Inferior parietal cortex (tissue), 1 donor: Measurements from ENCODE around the gene HNF4A.

Source experiments
- DNase-seq: peaks from one replicate; pipeline ENCODE4 v3.0.0-alpha.2; 2016; ENCODE audit errors: extremely low spot score

The HNF4A gene

GRCh38 chr20:44392088-44392775, 36.7 kb downstream of the HNF4A start:
- DNase-seq: no peak

- no peak for DNase-seq
Observed at GRCh38 chr20:44392776-44393607, 37.5 kb downstream of the HNF4A start.

GRCh38 chr20:44393608-44394451, 38.3 kb downstream of the HNF4A start:
- DNase-seq: no peak

GRCh38 chr20:44394452-44394701, 38.9 kb downstream of the HNF4A start:
- DNase-seq: no peak

GRCh38 chr20:44394702-44395460, 39.4 kb downstream of the HNF4A start:
- no peak for DNase-seq

GRCh38 chr20:44395461-44396340, 40.2 kb downstream of the HNF4A start:
- no peak for DNase-seq

- no peak for DNase-seq
Observed at GRCh38 chr20:44396369-44397130, 41.1 kb downstream of the HNF4A start.

- no peak for DNase-seq
Observed at GRCh38 chr20:44398335-44398734, 42.8 kb downstream of the HNF4A start.

GRCh38 chr20:44399446-44399845, 43.9 kb downstream of the HNF4A start:
- no peak for DNase-seq

- DNase-seq: no peak
Observed at GRCh38 chr20:44400671-44400969, 45.1 kb downstream of the HNF4A start.

- DNase-seq: no peak
Observed at GRCh38 chr20:44400970-44401769, 45.7 kb downstream of the HNF4A start.

- no peak for DNase-seq
Observed at GRCh38 chr20:44401770-44402390, 46.4 kb downstream of the HNF4A start.

GRCh38 chr20:44402391-44403193, 47.1 kb downstream of the HNF4A start:
- no peak for DNase-seq

GRCh38 chr20:44403194-44404112, 48.0 kb downstream of the HNF4A start:
- no peak for DNase-seq

- DNase-seq: no peak
Observed at GRCh38 chr20:44404204-44405181, 49.0 kb downstream of the HNF4A start.

- no peak for DNase-seq
Observed at GRCh38 chr20:44405257-44405656, 49.8 kb downstream of the HNF4A start.
